SK-N-SH treated with all-trans-retinoic acid at 6 μM for 48 hours (cell line): ENCODE measurements around the gene CAPN8.

Experiments used
- ARNTL ChIP-seq: fragments of 450-650 bp; formaldehyde crosslinking; IDR thresholded peaks from 2 replicates; pipeline ENCODE4 v1.5.0; 2020; ENCODE audit warnings: low read depth, mild to moderate bottlenecking, moderate library complexity, borderline replicate concordance
- GLIS3 ChIP-seq: fragments of 250-450 bp; sonication (Bioruptor Pico); IDR thresholded peaks from 2 replicates; pipeline ENCODE4 v1.5.0; 2020; ENCODE audit warnings: mild to moderate bottlenecking, moderate library complexity

DNA sequence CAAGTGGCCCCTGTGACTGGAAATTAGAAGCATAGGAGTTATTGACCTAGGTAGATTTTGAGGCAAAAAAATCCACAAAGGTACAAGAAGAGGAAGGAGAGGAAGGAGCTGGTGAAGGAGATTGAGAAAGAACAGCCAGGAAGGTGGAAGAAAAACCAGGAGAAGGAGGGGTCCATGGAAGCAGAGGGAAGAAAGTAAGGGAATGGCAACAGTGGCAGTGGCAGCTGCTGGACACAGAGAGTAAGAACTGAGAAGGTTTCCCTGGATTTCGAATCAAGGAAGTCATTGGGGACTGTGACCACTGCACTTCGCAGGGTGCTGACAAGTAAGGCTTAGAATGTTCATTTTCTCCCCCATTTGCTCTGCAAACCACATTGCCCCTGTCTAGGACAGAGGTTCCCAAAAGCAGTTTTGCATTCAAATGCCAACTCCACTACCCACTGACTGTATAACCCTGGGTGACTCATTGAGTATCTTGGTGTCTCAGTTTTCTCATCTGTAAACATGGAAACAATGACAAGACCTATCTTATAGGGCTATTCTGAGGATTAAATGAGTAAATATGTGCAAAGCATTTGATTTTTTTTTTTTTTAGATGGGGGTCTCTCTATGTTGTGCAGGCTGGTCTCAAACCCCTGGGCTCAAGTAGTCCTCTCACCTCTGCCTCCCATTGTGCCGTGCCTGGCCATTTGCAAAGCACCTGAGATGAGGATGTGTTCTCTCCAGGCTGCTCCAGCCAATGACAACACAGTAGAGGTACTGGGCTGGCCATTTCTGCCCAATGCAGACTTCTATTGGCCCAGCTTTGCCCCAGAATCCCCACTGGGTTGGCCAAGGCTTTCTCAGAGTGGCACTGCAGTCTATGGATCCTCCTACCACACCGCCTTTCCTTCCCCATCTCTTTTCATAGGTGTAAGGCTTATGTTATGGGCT is 37.5 kb upstream of the CAPN8 start:
- no peak for TF ChIP-seq GLIS3 (CRISPR knock-in tag)
- TF ChIP-seq ARNTL (CRISPR knock-in tag) = no peak
